ENCODE data around the gene KPNB1. TPM values are rescaled to one million over a fixed set of nuclear protein-coding genes. Genes with fewer than 3 reads are reported as not detected.

The KPNB1 gene
- total RNA-seq, 1 donor from 2014 or later, result 350 TPM

- TF ChIP-seq CTCF (IDR thresholded peaks at IDR 0.05; ENCODE audit: partially characterized antibody, unreplicated experiment), result no peak
- Mint-ChIP-seq H3K27me3 (ENCODE audit: unreplicated experiment) (no peaks in the 10 kb centered on the region), H3K4me3 (ENCODE audit: unreplicated experiment) (no peak overlapping the region), H3K36me3 (ENCODE audit: unreplicated experiment) (no peaks in the 10 kb centered on the region), H3K27ac (ENCODE audit: unreplicated experiment) (no peak overlapping the region), H3K4me1 (ENCODE audit: low read depth, unreplicated experiment) (no peaks in the 10 kb centered on the region), H3K9me3 (ENCODE audit: unreplicated experiment) (no peaks in the 10 kb centered on the region)
- DNase-seq, result no peak
Observed at GRCh38 chr17:47634870-47635269, 14.8 kb upstream of the KPNB1 start.

GRCh38 chr17:47635734-47636133 lies 14.0 kb upstream of the KPNB1 start:
- Mint-ChIP-seq H3K4me1 (ENCODE audit: low read depth, unreplicated experiment) (no peaks in the 10 kb centered on the region), H3K27ac (ENCODE audit: unreplicated experiment) (no peak overlapping the region), H3K36me3 (ENCODE audit: unreplicated experiment) (no peaks in the 10 kb centered on the region), H3K27me3 (ENCODE audit: unreplicated experiment) (no peaks in the 10 kb centered on the region), H3K9me3 (ENCODE audit: unreplicated experiment) (no peaks in the 10 kb centered on the region), H3K4me3 (ENCODE audit: unreplicated experiment) (no peak overlapping the region)
- no peak for TF ChIP-seq CTCF (IDR thresholded peaks at IDR 0.05; ENCODE audit: partially characterized antibody, unreplicated experiment)
- DNase-seq, result no peak

DNA sequence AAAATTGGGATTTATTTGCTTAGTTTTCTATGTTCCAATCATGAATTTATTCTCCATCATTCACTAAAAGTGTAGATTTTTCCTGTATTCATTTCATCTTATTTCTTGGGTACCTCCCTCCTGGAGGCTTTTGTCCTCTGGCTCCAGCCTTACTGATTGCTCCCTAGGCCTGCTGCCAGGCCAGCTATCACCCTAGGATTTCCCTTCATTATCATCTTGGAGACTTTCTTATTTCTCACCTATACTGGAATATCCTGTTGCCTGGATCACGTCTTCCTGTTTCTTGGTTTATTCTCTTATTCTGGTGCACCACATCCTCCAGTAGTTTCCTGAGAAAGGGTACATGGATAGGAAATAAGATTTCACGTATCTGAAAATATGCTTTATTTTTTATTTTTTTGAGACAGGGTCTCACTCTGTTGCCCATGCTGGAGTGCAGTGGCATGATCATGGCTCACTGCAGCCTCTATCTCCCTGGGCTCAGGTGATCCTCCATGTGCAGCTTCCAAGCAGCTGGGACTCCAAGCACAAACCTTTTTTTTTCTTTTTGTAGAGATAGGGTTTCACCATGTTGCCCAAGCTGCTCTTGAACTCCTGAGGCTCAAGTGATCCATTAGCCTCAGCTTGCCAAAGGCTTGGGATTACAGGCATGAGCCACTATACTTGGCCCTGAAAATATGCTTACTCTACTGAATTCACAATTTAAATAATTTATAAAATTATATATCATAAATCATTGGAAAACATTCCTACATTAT lies 13.3 kb upstream of the KPNB1 start:
- H3K4me1 Mint-ChIP-seq (ENCODE audit: low read depth, unreplicated experiment), result no peaks in the 10 kb centered on the region
- no peak overlapping the region for H3K27ac Mint-ChIP-seq (ENCODE audit: unreplicated experiment)
- H3K4me3 Mint-ChIP-seq (ENCODE audit: unreplicated experiment), result no peak overlapping the region
- DNase-seq, result no peak
- H3K9me3 Mint-ChIP-seq (ENCODE audit: unreplicated experiment), result no peaks in the 10 kb centered on the region
- H3K27me3 Mint-ChIP-seq (ENCODE audit: unreplicated experiment), result no peaks in the 10 kb centered on the region
- TF ChIP-seq CTCF (IDR thresholded peaks at IDR 0.05; ENCODE audit: partially characterized antibody, unreplicated experiment), result no peak
- no peaks in the 10 kb centered on the region for H3K36me3 Mint-ChIP-seq (ENCODE audit: unreplicated experiment)

GRCh38 chr17:47638903-47639302 lies 10.8 kb upstream of the KPNB1 start:
- Mint-ChIP-seq H3K9me3 (ENCODE audit: unreplicated experiment) (peaks cover 2% of the 10 kb centered on the region), H3K27me3 (ENCODE audit: unreplicated experiment) (no peaks in the 10 kb centered on the region), H3K4me3 (ENCODE audit: unreplicated experiment) (no peak overlapping the region), H3K4me1 (ENCODE audit: low read depth, unreplicated experiment) (no peaks in the 10 kb centered on the region), H3K27ac (ENCODE audit: unreplicated experiment) (no peak overlapping the region), H3K36me3 (ENCODE audit: unreplicated experiment) (no peaks in the 10 kb centered on the region)
- DNase-seq, result no peak
- no peak for TF ChIP-seq CTCF (IDR thresholded peaks at IDR 0.05; ENCODE audit: partially characterized antibody, unreplicated experiment)

GRCh38 chr17:47640076-47640475 lies 9.6 kb upstream of the KPNB1 start:
- no peak for DNase-seq
- no peak for TF ChIP-seq CTCF (IDR thresholded peaks at IDR 0.05; ENCODE audit: partially characterized antibody, unreplicated experiment)
- no peak overlapping the region for H3K27ac Mint-ChIP-seq (ENCODE audit: unreplicated experiment)

More at GRCh38 chr17:47640076-47640475, 9.6 kb upstream of the KPNB1 start:
- Mint-ChIP-seq H3K4me1 (ENCODE audit: low read depth, unreplicated experiment) (no peaks in the 10 kb centered on the region), H3K9me3 (ENCODE audit: unreplicated experiment) (peaks cover 2% of the 10 kb centered on the region), H3K4me3 (ENCODE audit: unreplicated experiment) (no peak overlapping the region), H3K36me3 (ENCODE audit: unreplicated experiment) (no peaks in the 10 kb centered on the region), H3K27me3 (ENCODE audit: unreplicated experiment) (no peaks in the 10 kb centered on the region)

Measured in glutamatergic neuron (in vitro differentiated cells).